B cell (primary cell): ENCODE data around the gene HAT1. TPM values are rescaled to one million over a fixed set of nuclear protein-coding genes. Genes with fewer than 3 reads are reported as not detected.
A peak's percentile ranks its signal among the peaks of the same experiment; 100 is the strongest.

Source experiments
- ATAC-seq: fragments of 200-7000 bp; cut with Tn5 transposase; one replicate; pipeline ENCODE4 v1.10.0; 2021; ENCODE audit warnings: low read depth, mild to moderate bottlenecking, moderate number of reproducible peaks, moderate library complexity
- CTCF ChIA-PET: fragments of 350-600 bp; sonication (Branson Sonifier 250); formaldehyde crosslinking; loops from one replicate; lab custom pipeline; 2021; ENCODE audit warnings: antibody characterized with exemption, inconsistent platforms; lab: Charles Lee
- POLR2A ChIA-PET: fragments of 350-600 bp; sonication (Branson Sonifier 250); formaldehyde crosslinking; loops from one replicate; lab custom pipeline; 2021; ENCODE audit warnings: antibody characterized with exemption; lab: Charles Lee
- DNase-seq: peaks from one replicate; pipeline ENCODE4 v3.0.0; 2013
- H2AFZ ChIP-seq: 2 replicates; pipeline ENCODE4 v1.6.1; 2012; ENCODE audit warnings: mild to moderate bottlenecking, low read depth, low read length; ENCODE audit not compliant: insufficient read depth, poor library complexity, severe bottlenecking
- H3K27ac ChIP-seq, 2 donors: 1 replicate in 1 of 2; 2 replicates in 1 of 2; pipeline ENCODE4 v1.5.1; 2012 to 2013; ENCODE audit warnings: low read length in 2 of 2, mild to moderate bottlenecking in 2 of 2, moderate library complexity in 1 of 2
- H3K27me3 ChIP-seq, 4 experiments: fragments of 200-600 bp in 1 of 4; sonication (generic) in 1 of 4; replicated peaks in 1 of 4; 1 replicate in 2 of 4; 2 replicates in 2 of 4; pipeline versions ENCODE4 v1.6.1 to v1.7.0; 2013 to 2016; ENCODE audit warnings: low read length in 3 of 4, mild to moderate bottlenecking in 2 of 4, mixed read lengths in 1 of 4, moderate library complexity in 1 of 4; ENCODE audit not compliant: insufficient read depth in 4 of 4, control insufficient read depth in 3 of 4; ENCODE audit errors: control extremely low read depth in 1 of 4
- H3K36me3 ChIP-seq, 2 experiments: replicated peaks in 1 of 2; 1 replicate in 1 of 2; 2 replicates in 1 of 2; pipeline versions ENCODE4 v1.6.1 to v1.7.1; 2013; ENCODE audit warnings: low read length in 1 of 2; ENCODE audit not compliant: insufficient read depth in 2 of 2, control insufficient read depth in 1 of 2; ENCODE audit errors: control extremely low read depth in 1 of 2, extremely low read depth in 1 of 2
- H3K4me1 ChIP-seq, 2 donors: fragments of 200-600 bp in 1 of 2; sonication (generic) in 1 of 2; 1 replicate in 1 of 2; 2 replicates in 1 of 2; pipeline versions ENCODE4 v1.5.1 to v1.6.1; 2013 to 2017; ENCODE audit warnings: low read length in 2 of 2; ENCODE audit not compliant: control insufficient read depth in 2 of 2, insufficient read depth in 2 of 2
- H3K4me2 ChIP-seq: replicated peaks from 2 replicates; pipeline ENCODE3; 2012; ENCODE audit warnings: mild to moderate bottlenecking, low read depth, low read length; ENCODE audit not compliant: poor library complexity, severe bottlenecking
- H3K4me3 ChIP-seq, 5 experiments: fragments of 200-600 bp in 1 of 5; sonication (generic) in 1 of 5; 1 replicate in 3 of 5; 2 replicates in 2 of 5; pipeline versions ENCODE4 v1.5.1 to v1.7.0; 2011 to 2016; ENCODE audit warnings: low read length in 4 of 5, mild to moderate bottlenecking in 4 of 5, low read depth in 2 of 5, control low read depth in 1 of 5, moderate library complexity in 1 of 5; ENCODE audit not compliant: insufficient read depth in 1 of 5; ENCODE audit errors: control extremely low read depth in 1 of 5, extremely low read depth in 1 of 5
- H3K79me2 ChIP-seq: fragments of 200-600 bp; sonication (generic); one replicate; pipeline ENCODE4 v1.6.0; 2016; ENCODE audit warnings: low read length; ENCODE audit not compliant: control insufficient read depth, insufficient read depth
- H3K9ac ChIP-seq: fragments of 200-600 bp; sonication (generic); 2 replicates; pipeline ENCODE4 v1.6.1; 2017; ENCODE audit warnings: mild to moderate bottlenecking, low read length, moderate library complexity
- H3K9me3 ChIP-seq, 3 donors: one replicate each; pipeline versions ENCODE4 v1.6.1 to v1.7.1; 2013; ENCODE audit warnings: low read length in 2 of 3; ENCODE audit not compliant: control insufficient read depth in 2 of 3, insufficient read depth in 1 of 3; ENCODE audit errors: control extremely low read depth in 1 of 3
- H4K20me1 ChIP-seq: 2 replicates; pipeline ENCODE4 v1.6.0; 2012; ENCODE audit warnings: mild to moderate bottlenecking, low read length; ENCODE audit not compliant: insufficient read depth, control insufficient read depth, poor library complexity, severe bottlenecking
- H3K27ac Mint-ChIP-seq: one replicate; pipeline ENCODE4 v1.8.0; 2021; ENCODE audit warnings: mixed read lengths
- H3K27me3 Mint-ChIP-seq: one replicate; pipeline ENCODE4 v1.8.0; 2021; ENCODE audit warnings: mixed read lengths
- H3K4me1 Mint-ChIP-seq: one replicate; pipeline ENCODE4 v1.8.0; 2021; ENCODE audit warnings: mixed read lengths
- H3K4me3 Mint-ChIP-seq: one replicate; pipeline ENCODE4 v1.8.0; 2021; ENCODE audit warnings: mixed read lengths
- H3K9me3 Mint-ChIP-seq: one replicate; pipeline ENCODE4 v1.8.0; 2022; ENCODE audit warnings: mixed read lengths; ENCODE audit not compliant: insufficient read depth
- EZH2 ChIP-seq: IDR thresholded peaks from 2 replicates; pipeline ENCODE4 v1.6.1; 2012; ENCODE audit warnings: borderline replicate concordance, low read depth, mild to moderate bottlenecking, moderate library complexity, low read length; ENCODE audit not compliant: insufficient read depth, poor library complexity, severe bottlenecking
- WGBS: methylation state at CpG from one replicate; pipeline ENCODE4 v1.1.5; 2013; ENCODE audit warnings: missing lambda C conversion rate; ENCODE audit not compliant: insufficient coverage; 5-methylcytosine and 5-hydroxymethylcytosine counted together
- intact Hi-C: fragments of 100-400 bp; cut with micrococcal nuclease; formaldehyde crosslinking; loops from one replicate; pipeline ENCODE4 v1.10.0; 2022
- polyA minus RNA-seq: library from RNA; depleted of rRNA, polyadenylated mRNA; stranded (reverse); fragments of >200 nt; gene quantifications from 2 replicates; pipeline ENCODE4 v1.2.3, GENCODE V29; 2012
- polyA plus RNA-seq: library from polyadenylated mRNA; depleted of rRNA; stranded (reverse); fragments of >200 nt; gene quantifications from 2 replicates; pipeline ENCODE4 v1.2.3, GENCODE V29; 2012
- total RNA-seq, 2 donors: library from RNA; stranded (reverse); fragments of 120-200 nt in 1 of 2; gene quantifications; 1 replicate in 1 of 2; 2 replicates in 1 of 2; pipeline versions ENCODE4 v1.2.3 to v1.2.4, GENCODE V29; 2013 to 2022
- TF ChIP-seq, protein P1 (sequence below): fragments of 200-600 bp; IDR thresholded peaks from one replicate; pipeline ENCODE4 v1.8.0; 2022; ENCODE audit warnings: antibody characterized with exemption, mild to moderate bottlenecking

HAT1 gene, protein sequence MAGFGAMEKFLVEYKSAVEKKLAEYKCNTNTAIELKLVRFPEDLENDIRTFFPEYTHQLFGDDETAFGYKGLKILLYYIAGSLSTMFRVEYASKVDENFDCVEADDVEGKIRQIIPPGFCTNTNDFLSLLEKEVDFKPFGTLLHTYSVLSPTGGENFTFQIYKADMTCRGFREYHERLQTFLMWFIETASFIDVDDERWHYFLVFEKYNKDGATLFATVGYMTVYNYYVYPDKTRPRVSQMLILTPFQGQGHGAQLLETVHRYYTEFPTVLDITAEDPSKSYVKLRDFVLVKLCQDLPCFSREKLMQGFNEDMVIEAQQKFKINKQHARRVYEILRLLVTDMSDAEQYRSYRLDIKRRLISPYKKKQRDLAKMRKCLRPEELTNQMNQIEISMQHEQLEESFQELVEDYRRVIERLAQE
- total RNA-seq (25.1 and 26.9 TPM in 2 replicates), polyA plus RNA-seq (12.0 and 16.2 TPM in 2 replicates), polyA minus RNA-seq (8.7 and 13.3 TPM in 2 replicates)
- total RNA-seq (2013), result 37.7 TPM

DNA sequence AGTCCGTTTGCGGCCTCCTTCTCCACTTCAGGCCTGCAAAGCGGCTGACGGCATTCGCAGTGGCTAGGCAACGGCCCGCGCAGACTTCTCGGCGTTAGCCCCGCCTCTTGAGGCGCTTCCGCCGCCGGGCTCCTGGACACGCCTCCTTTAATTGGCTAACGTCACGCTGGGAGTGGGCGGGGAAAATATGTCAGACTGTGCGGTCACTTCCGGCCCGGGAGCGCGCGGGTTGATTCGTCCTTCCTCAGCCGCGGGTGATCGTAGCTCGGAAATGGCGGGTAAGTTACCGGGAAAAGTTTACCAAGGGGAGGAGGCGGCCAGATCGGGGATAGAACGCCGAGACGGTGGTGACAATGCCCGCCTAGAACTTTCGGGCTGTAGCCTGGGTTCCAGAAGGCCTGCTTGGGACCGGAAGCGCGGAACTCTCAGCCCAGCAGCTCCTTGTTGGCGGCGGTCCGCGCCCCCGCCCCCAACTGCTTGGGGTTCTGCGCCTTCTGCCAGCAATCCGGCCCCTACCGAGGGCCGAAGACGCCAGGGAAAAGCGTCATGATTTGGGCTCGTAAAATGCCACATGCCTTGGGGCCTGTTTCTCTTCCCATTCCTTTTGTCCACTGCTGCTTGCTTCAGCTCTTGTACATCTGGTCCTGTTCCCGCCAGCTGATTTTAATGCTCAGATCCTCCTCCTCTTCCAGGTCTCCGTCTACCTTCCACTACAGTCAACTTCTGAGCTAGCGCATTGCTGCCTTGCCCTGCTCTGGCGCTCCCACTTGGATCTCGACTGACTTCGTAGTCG lies at the start of gene HAT1:
Gene HAT1, plus strand, starts transcription at position 232 of the 793 bp plus-strand sequence. Its CDS starts 40 bp downstream, at position 272.
- DNase-seq (peak; percentile 98), ATAC-seq (peak; percentile 98)
- peak within 1 kb of the TSS; percentile 97 for H3K4me3 Mint-ChIP-seq
- Histone ChIP-seq H3K4me2 (peak within 1 kb of the TSS; percentile 82), H3K27me3 (no peaks in the 10 kb centered on the region), H4K20me1 (no peaks in the 10 kb centered on the region), H2AFZ (peak within 1 kb of the TSS; percentile 85), H3K9ac (peak within 1 kb of the TSS; percentile 88), H3K79me2 (peaks cover 41% of the 10 kb centered on the region), H3K4me3 (peak within 1 kb of the TSS; percentile 81 to 98 (median 96)), H3K4me1 (peaks cover 16% of the 10 kb centered on the region in 2 donors), H3K36me3 (peaks cover 0 to 9% of the 10 kb centered on the region in 2 experiments), H3K27ac (peak within 1 kb of the TSS; percentile 87 to 93), H3K9me3 (no peaks in the 10 kb centered on the region)
- no peaks in the 10 kb centered on the region for H3K9me3 Mint-ChIP-seq
- ChIA-PET CTCF (interaction anchor here (2.1 kb wide), 1 partner anchor 29 kb away, joined by 11 read pairs; the partner anchor contains the start of gene SLC25A12), POLR2A (interaction anchor here (0.6 to 1.9 kb wide), 4 partner anchors 29 to 1098 kb away, joined by 3 to 10 read pairs (median 4); partner anchors contain the start of gene SLC25A12)
- intact Hi-C loops, result loop anchor here (1.0 to 5.0 kb wide), 5 partner anchors 28 to 993 kb away; partner anchors contain the start of genes DLX2, DYNC1I2, GORASP2 and METAP1D
- TF ChIP-seq, protein P1, sequence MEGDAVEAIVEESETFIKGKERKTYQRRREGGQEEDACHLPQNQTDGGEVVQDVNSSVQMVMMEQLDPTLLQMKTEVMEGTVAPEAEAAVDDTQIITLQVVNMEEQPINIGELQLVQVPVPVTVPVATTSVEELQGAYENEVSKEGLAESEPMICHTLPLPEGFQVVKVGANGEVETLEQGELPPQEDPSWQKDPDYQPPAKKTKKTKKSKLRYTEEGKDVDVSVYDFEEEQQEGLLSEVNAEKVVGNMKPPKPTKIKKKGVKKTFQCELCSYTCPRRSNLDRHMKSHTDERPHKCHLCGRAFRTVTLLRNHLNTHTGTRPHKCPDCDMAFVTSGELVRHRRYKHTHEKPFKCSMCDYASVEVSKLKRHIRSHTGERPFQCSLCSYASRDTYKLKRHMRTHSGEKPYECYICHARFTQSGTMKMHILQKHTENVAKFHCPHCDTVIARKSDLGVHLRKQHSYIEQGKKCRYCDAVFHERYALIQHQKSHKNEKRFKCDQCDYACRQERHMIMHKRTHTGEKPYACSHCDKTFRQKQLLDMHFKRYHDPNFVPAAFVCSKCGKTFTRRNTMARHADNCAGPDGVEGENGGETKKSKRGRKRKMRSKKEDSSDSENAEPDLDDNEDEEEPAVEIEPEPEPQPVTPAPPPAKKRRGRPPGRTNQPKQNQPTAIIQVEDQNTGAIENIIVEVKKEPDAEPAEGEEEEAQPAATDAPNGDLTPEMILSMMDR, result no peak
- no peak for TF ChIP-seq EZH2
- peak within 1 kb of the TSS; percentile 99 for H3K27ac Mint-ChIP-seq
- H3K27me3 Mint-ChIP-seq, result no peaks in the 10 kb centered on the region
- peaks cover 31% of the 10 kb centered on the region for H3K4me1 Mint-ChIP-seq
- under 1% methylated on average over 61 of the region's 61 CpGs for WGBS
